PFSK-1 (cell line): ENCODE measurements around the gene AHI1.

Experiments used
- POLR2AphosphoS5 ChIP-seq: IDR thresholded peaks from 2 replicates; pipeline ENCODE4 v1.6.1; 2012; ENCODE audit warnings: low read depth, mild to moderate bottlenecking, control low read depth, low read length, moderate library complexity
- REST ChIP-seq, 2 experiments: IDR thresholded peaks; 2 replicates each; pipeline versions ENCODE4 v1.6.1 to v1.8.0; 2011 to 2012; ENCODE audit warnings: low read depth in 2 of 2, low read length in 2 of 2, control low read depth in 1 of 2, inconsistent platforms in 1 of 2, mild to moderate bottlenecking in 1 of 2, moderate library complexity in 1 of 2; ENCODE audit not compliant: insufficient read depth in 1 of 2
- TAF1 ChIP-seq: IDR thresholded peaks from 2 replicates; pipeline ENCODE4 v1.6.1; 2012; ENCODE audit warnings: low read length, control low read depth, borderline replicate concordance; ENCODE audit not compliant: insufficient read depth

- TF ChIP-seq TAF1 (peak; percentile 55; the same call in 1 of the 2 replicates), REST (IDR thresholded peaks at IDR 0.05; ENCODE audit: insufficient read depth in 1 of 2, low read depth in 2 of 2, low read length in 2 of 2) (0 out of 4 replicates have a peak, but pooled peaks have one; percentile 21 to 34), POLR2AphosphoS5 (peak; percentile 64; the same call in 1 of the 2 replicates)
Observed at GRCh38 chr6:135497412-135498184, at the start of gene AHI1.
